ENCODE measurements around the gene PRPF18. TPM values are rescaled to one million over a fixed set of nuclear protein-coding genes. Genes with fewer than 3 reads are reported as not detected.

PRPF18 gene
- total RNA-seq, 2 donors from 2014 or later: 23.8 to 30.3 TPM

- H3K4me3 Mint-ChIP-seq: no peak overlapping the region
- H3K27ac Mint-ChIP-seq: no peak overlapping the region
- peaks cover 18% of the 10 kb centered on the region for H3K4me1 Mint-ChIP-seq
These were observed 1.5 kb upstream of the PRPF18 start for GRCh38 chr10:13585195-13585751.

GRCh38 chr10:13585943-13586342 lies 822 bp upstream of the PRPF18 start:
- H3K27ac Mint-ChIP-seq: no peak overlapping the region
- ATAC-seq (no peak), DNase-seq (no peak)
- H3K4me3 Mint-ChIP-seq: no peak overlapping the region
- H3K9me3 ChIP-seq (ENCODE audit: control insufficient read depth, low read length, poor library complexity, severe bottlenecking): no peaks in the 10 kb centered on the region
- H3K36me3 Mint-ChIP-seq (ENCODE audit: low read depth): peaks cover 5% of the 10 kb centered on the region
- H3K27me3 Mint-ChIP-seq: peaks cover 21% of the 10 kb centered on the region
- peaks cover 21% of the 10 kb centered on the region for H3K4me1 Mint-ChIP-seq

More at GRCh38 chr10:13585195-13585751, 1.5 kb upstream of the PRPF18 start:
- no peak for ATAC-seq
- DNase-seq: no peak
- peaks cover 28% of the 10 kb centered on the region for H3K27me3 Mint-ChIP-seq
- no peaks in the 10 kb centered on the region for H3K9me3 ChIP-seq (ENCODE audit: control insufficient read depth, low read length, poor library complexity, severe bottlenecking)
- peaks cover 5% of the 10 kb centered on the region for H3K36me3 Mint-ChIP-seq (ENCODE audit: low read depth)

- Mint-ChIP-seq H3K4me3 (peak overlapping the region; percentile 100), H3K27ac (peak overlapping the region; percentile 99), H3K36me3 (ENCODE audit: low read depth) (peaks cover 5% of the 10 kb centered on the region), H3K4me1 (peaks cover 23% of the 10 kb centered on the region), H3K27me3 (peaks cover 16% of the 10 kb centered on the region)
- ATAC-seq (no peak), DNase-seq (no peak)
- no peaks in the 10 kb centered on the region for H3K9me3 ChIP-seq (ENCODE audit: control insufficient read depth, low read length, poor library complexity, severe bottlenecking)
These were observed 626 bp downstream of the PRPF18 start for GRCh38 chr10:13587391-13587790.

- ATAC-seq (no peak), DNase-seq (no peak)
- Mint-ChIP-seq H3K36me3 (ENCODE audit: low read depth) (peaks cover 17% of the 10 kb centered on the region), H3K27me3 (peaks cover 8% of the 10 kb centered on the region), H3K4me1 (peaks cover 38% of the 10 kb centered on the region), H3K27ac (no peak overlapping the region), H3K4me3 (peak overlapping the region; percentile 60)
- no peaks in the 10 kb centered on the region for H3K9me3 ChIP-seq (ENCODE audit: control insufficient read depth, low read length, poor library complexity, severe bottlenecking)
These were observed 2.6 kb downstream of the PRPF18 start for GRCh38 chr10:13589316-13589715.

GRCh38 chr10:13590886-13591285 lies 4.1 kb downstream of the PRPF18 start:
- ATAC-seq (no peak), DNase-seq (no peak)
- H3K27me3 Mint-ChIP-seq: no peaks in the 10 kb centered on the region
- peaks cover 40% of the 10 kb centered on the region for H3K4me1 Mint-ChIP-seq
- no peaks in the 10 kb centered on the region for H3K9me3 ChIP-seq (ENCODE audit: control insufficient read depth, low read length, poor library complexity, severe bottlenecking)
- no peak overlapping the region for H3K4me3 Mint-ChIP-seq
- peaks cover 15% of the 10 kb centered on the region for H3K36me3 Mint-ChIP-seq (ENCODE audit: low read depth)
- H3K27ac Mint-ChIP-seq: no peak overlapping the region

- Mint-ChIP-seq H3K36me3 (ENCODE audit: low read depth) (peaks cover 14% of the 10 kb centered on the region), H3K27ac (no peak overlapping the region)
- no peak for ATAC-seq
These were observed 5.5 kb downstream of the PRPF18 start for GRCh38 chr10:13592306-13592705.

GRCh38 chr10:13593535-13593934 lies 6.8 kb downstream of the PRPF18 start:
- Mint-ChIP-seq H3K27ac (no peak overlapping the region), H3K36me3 (ENCODE audit: low read depth) (peaks cover 14% of the 10 kb centered on the region), H3K27me3 (no peaks in the 10 kb centered on the region), H3K4me3 (no peak overlapping the region), H3K4me1 (peaks cover 35% of the 10 kb centered on the region)
- H3K9me3 ChIP-seq (ENCODE audit: control insufficient read depth, low read length, poor library complexity, severe bottlenecking): no peaks in the 10 kb centered on the region
- ATAC-seq (no peak), DNase-seq (no peak)

More at GRCh38 chr10:13592306-13592705, 5.5 kb downstream of the PRPF18 start:
- Mint-ChIP-seq H3K27me3 (no peaks in the 10 kb centered on the region), H3K4me1 (peaks cover 38% of the 10 kb centered on the region), H3K4me3 (no peak overlapping the region)
- H3K9me3 ChIP-seq (ENCODE audit: control insufficient read depth, low read length, poor library complexity, severe bottlenecking): no peaks in the 10 kb centered on the region
- no peak for DNase-seq

- H3K9me3 ChIP-seq (ENCODE audit: control insufficient read depth, low read length, poor library complexity, severe bottlenecking): no peaks in the 10 kb centered on the region
- no peak for ATAC-seq
- Mint-ChIP-seq H3K27ac (no peak overlapping the region), H3K4me1 (peaks cover 32% of the 10 kb centered on the region), H3K27me3 (no peaks in the 10 kb centered on the region), H3K4me3 (no peak overlapping the region), H3K36me3 (ENCODE audit: low read depth) (peaks cover 16% of the 10 kb centered on the region)
- no peak for DNase-seq
These were observed 7.9 kb downstream of the PRPF18 start for GRCh38 chr10:13594641-13595040.

GRCh38 chr10:13597909-13598308 lies 11.1 kb downstream of the PRPF18 start:
- ATAC-seq: no peak
- H3K9me3 ChIP-seq (ENCODE audit: control insufficient read depth, low read length, poor library complexity, severe bottlenecking): no peaks in the 10 kb centered on the region
- Mint-ChIP-seq H3K4me3 (no peak overlapping the region), H3K36me3 (ENCODE audit: low read depth) (peaks cover 15% of the 10 kb centered on the region), H3K4me1 (peaks cover 22% of the 10 kb centered on the region), H3K27ac (no peak overlapping the region), H3K27me3 (no peaks in the 10 kb centered on the region)
- DNase-seq: no peak

- Mint-ChIP-seq H3K27ac (no peak overlapping the region), H3K4me1 (peaks cover 7% of the 10 kb centered on the region), H3K4me3 (no peak overlapping the region), H3K36me3 (ENCODE audit: low read depth) (peaks cover 13% of the 10 kb centered on the region), H3K27me3 (no peaks in the 10 kb centered on the region)
- ATAC-seq (no peak), DNase-seq (no peak)
- H3K9me3 ChIP-seq (ENCODE audit: control insufficient read depth, low read length, poor library complexity, severe bottlenecking): no peaks in the 10 kb centered on the region
These were observed 17.7 kb downstream of the PRPF18 start for GRCh38 chr10:13604357-13605040.

GRCh38 chr10:13608246-13608853 lies 21.6 kb downstream of the PRPF18 start:
- H3K9me3 ChIP-seq (ENCODE audit: control insufficient read depth, low read length, poor library complexity, severe bottlenecking): no peaks in the 10 kb centered on the region
- peaks cover 22% of the 10 kb centered on the region for H3K36me3 Mint-ChIP-seq (ENCODE audit: low read depth)
- DNase-seq: no peak
- ATAC-seq: no peak
- no peaks in the 10 kb centered on the region for H3K27me3 Mint-ChIP-seq
- H3K4me3 Mint-ChIP-seq: no peak overlapping the region
- H3K27ac Mint-ChIP-seq: no peak overlapping the region
- H3K4me1 Mint-ChIP-seq: peaks cover 4% of the 10 kb centered on the region

- Mint-ChIP-seq H3K27ac (no peak overlapping the region), H3K4me3 (no peak overlapping the region), H3K4me1 (peaks cover 2% of the 10 kb centered on the region), H3K27me3 (no peaks in the 10 kb centered on the region), H3K36me3 (ENCODE audit: low read depth) (peaks cover 24% of the 10 kb centered on the region)
- DNase-seq (no peak), ATAC-seq (no peak)
- H3K9me3 ChIP-seq (ENCODE audit: control insufficient read depth, low read length, poor library complexity, severe bottlenecking): no peaks in the 10 kb centered on the region
These were observed 26.0 kb downstream of the PRPF18 start for GRCh38 chr10:13612654-13613373.

GRCh38 chr10:13613519-13613918 lies 26.8 kb downstream of the PRPF18 start:
- ATAC-seq (no peak), DNase-seq (no peak)
- no peaks in the 10 kb centered on the region for H3K9me3 ChIP-seq (ENCODE audit: control insufficient read depth, low read length, poor library complexity, severe bottlenecking)
- Mint-ChIP-seq H3K36me3 (ENCODE audit: low read depth) (peaks cover 23% of the 10 kb centered on the region), H3K27ac (no peak overlapping the region), H3K4me1 (peaks cover 5% of the 10 kb centered on the region), H3K4me3 (no peak overlapping the region), H3K27me3 (no peaks in the 10 kb centered on the region)
